GM12891 (cell line): ENCODE results near the gene EXOC4.

Experiments used
- POLR2A ChIP-seq: IDR thresholded peaks from 2 replicates; pipeline ENCODE4 v1.6.1; 2011; ENCODE audit warnings: low read depth, low read length, control low read depth
- POLR2AphosphoS5 ChIP-seq: IDR thresholded peaks from 2 replicates; pipeline ENCODE4 v1.6.1; 2011; ENCODE audit warnings: low read depth, low read length, control low read depth

GRCh38 chr7:133773601-133774000 lies 520.7 kb downstream of the EXOC4 start:
- no peak for TF ChIP-seq POLR2A
- TF ChIP-seq POLR2AphosphoS5, result no peak
